Neuronal stem cell (in vitro differentiated cells): ENCODE data around the gene ZNF804B.

Experiments used
- DNase-seq: peaks from one replicate; pipeline ENCODE4 v3.0.0-alpha.2; 2013; ENCODE audit warnings: low spot score
- H2AFZ ChIP-seq: one replicate; pipeline ENCODE4 v1.6.1; 2013; ENCODE audit warnings: mild to moderate bottlenecking, low read length, inconsistent platforms
- H2AK5ac ChIP-seq: 2 replicates; pipeline ENCODE4 v1.6.1; 2013; ENCODE audit warnings: low read depth, mild to moderate bottlenecking, inconsistent platforms, low read length, moderate library complexity, mixed read lengths
- H2BK120ac ChIP-seq: 2 replicates; pipeline ENCODE4 v1.6.1; 2013; ENCODE audit warnings: low read depth, mild to moderate bottlenecking, inconsistent platforms, low read length, moderate library complexity, mixed read lengths
- H2BK12ac ChIP-seq: one replicate; pipeline ENCODE4 v1.6.1; 2013; ENCODE audit warnings: low read length, inconsistent platforms
- H2BK15ac ChIP-seq: 2 replicates; pipeline ENCODE4 v1.6.1; 2013; ENCODE audit warnings: mild to moderate bottlenecking, low read length, inconsistent platforms, mixed read lengths
- H2BK5ac ChIP-seq: one replicate; pipeline ENCODE4 v1.6.1; 2013; ENCODE audit warnings: inconsistent platforms, mild to moderate bottlenecking, low read length, moderate library complexity
- H3K14ac ChIP-seq: one replicate; pipeline ENCODE4 v1.6.1; 2013; ENCODE audit warnings: low read length, inconsistent platforms
- H3K18ac ChIP-seq: 2 replicates; pipeline ENCODE4 v1.6.1; 2013; ENCODE audit warnings: low read length, inconsistent platforms
- H3K23ac ChIP-seq: 2 replicates; pipeline ENCODE4 v1.6.1; 2013; ENCODE audit warnings: low read depth, mild to moderate bottlenecking, mixed read lengths, low read length, inconsistent platforms; ENCODE audit not compliant: poor library complexity
- H3K27ac ChIP-seq: replicated peaks from 3 replicates; pipeline ENCODE4 v1.5.1; 2013; ENCODE audit warnings: low read length, inconsistent platforms
- H3K27me3 ChIP-seq, 3 experiments: 2 replicates each; pipeline ENCODE4 v1.6.1; 2013; ENCODE audit warnings: low read length in 3 of 3, mild to moderate bottlenecking in 2 of 3, inconsistent platforms in 1 of 3, low read depth in 1 of 3, mixed read lengths in 1 of 3, moderate library complexity in 1 of 3; ENCODE audit not compliant: control insufficient read depth in 3 of 3, insufficient read depth in 3 of 3
- H3K36me3 ChIP-seq, 2 donors: replicated peaks in 1 of 2; 2 replicates each; pipeline ENCODE4 v1.6.1; 2013; ENCODE audit warnings: low read length in 2 of 2; ENCODE audit not compliant: control insufficient read depth in 2 of 2, insufficient read depth in 2 of 2
- H3K4ac ChIP-seq: 2 replicates; pipeline ENCODE4 v1.6.1; 2013; ENCODE audit warnings: inconsistent platforms, mild to moderate bottlenecking, low read length, moderate library complexity
- H3K4me1 ChIP-seq, 2 donors: 1 replicate in 1 of 2; 2 replicates in 1 of 2; pipeline ENCODE4 v1.6.1; 2013; ENCODE audit warnings: low read length in 2 of 2, low read depth in 1 of 2; ENCODE audit not compliant: control insufficient read depth in 2 of 2, insufficient read depth in 1 of 2
- H3K4me2 ChIP-seq: one replicate; pipeline ENCODE4 v1.6.1; 2013; ENCODE audit warnings: mild to moderate bottlenecking, low read length, inconsistent platforms; ENCODE audit not compliant: insufficient read depth, poor library complexity, severe bottlenecking
- H3K4me3 ChIP-seq, 2 donors: 2 replicates each; pipeline ENCODE4 v1.5.1; 2013; ENCODE audit warnings: low read length in 2 of 2, mild to moderate bottlenecking in 2 of 2, inconsistent platforms in 1 of 2, moderate library complexity in 1 of 2
- H3K79me1 ChIP-seq: one replicate; pipeline ENCODE4 v1.6.1; 2013; ENCODE audit warnings: low read depth, mild to moderate bottlenecking, inconsistent platforms, low read length, moderate library complexity
- H3K9ac ChIP-seq: one replicate; pipeline ENCODE4 v1.6.1; 2013; ENCODE audit warnings: mild to moderate bottlenecking, low read depth, low read length, inconsistent platforms; ENCODE audit not compliant: poor library complexity
- H3K9me3 ChIP-seq, 2 donors: replicated peaks in 1 of 2; 2 replicates each; pipeline versions ENCODE3 to v1.6.1; 2013; ENCODE audit warnings: low read length in 2 of 2, mild to moderate bottlenecking in 2 of 2, inconsistent platforms in 1 of 2, low read depth in 1 of 2, mixed read lengths in 1 of 2, moderate library complexity in 1 of 2; ENCODE audit not compliant: control insufficient read depth in 2 of 2, insufficient read depth in 1 of 2
- H4K8ac ChIP-seq: one replicate; pipeline ENCODE4 v1.6.1; 2013; ENCODE audit warnings: low read depth, mild to moderate bottlenecking, inconsistent platforms, low read length, moderate library complexity
- H4K91ac ChIP-seq: one replicate; pipeline ENCODE4 v1.6.1; 2013; ENCODE audit warnings: low read length, low read depth, mild to moderate bottlenecking, inconsistent platforms; ENCODE audit not compliant: poor library complexity
- WGBS, 2 donors: extraction: QIAGEN DNeasy Blood & Tissue Kit; methylation state at CpG; one replicate each; pipeline ENCODE4 v1.1.7; 2013; ENCODE audit warnings: missing lambda C conversion rate in 2 of 2, mixed read lengths in 1 of 2; ENCODE audit not compliant: insufficient read length in 2 of 2, insufficient replicate concordance in 1 of 2; ENCODE audit errors: extremely low coverage in 2 of 2; 5-methylcytosine and 5-hydroxymethylcytosine counted together

ZNF804B gene

DNA sequence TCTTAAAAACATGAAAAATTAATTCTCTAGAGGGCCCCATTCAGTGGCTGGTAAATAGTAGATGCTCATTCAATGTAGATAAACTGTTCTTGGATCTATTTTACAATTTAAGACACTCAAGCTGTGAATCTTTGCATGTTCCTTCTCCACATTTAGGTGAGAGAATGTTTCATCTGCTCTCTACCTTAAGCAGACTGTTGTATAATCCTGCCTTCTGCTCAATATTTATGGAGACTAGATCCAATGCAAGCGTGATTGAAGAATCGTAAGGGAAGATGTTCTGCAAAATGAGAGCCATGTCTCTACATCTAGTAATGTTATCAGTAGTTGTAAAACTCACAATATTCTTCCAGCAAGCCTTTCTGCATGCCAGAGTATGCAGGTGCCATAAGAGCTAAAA, 151.0 kb downstream of the ZNF804B start:
- Histone ChIP-seq H3K36me3 (no peaks in the 10 kb centered on the region), H4K91ac (no peak overlapping the region), H3K4me3 (no peak overlapping the region), H2BK120ac (no peak overlapping the region), H3K23ac (no peak overlapping the region), H3K9me3 (no peaks in the 10 kb centered on the region), H4K8ac (no peak overlapping the region), H3K4me2 (no peak overlapping the region), H2BK12ac (no peak overlapping the region), H2BK15ac (no peak overlapping the region), H2AFZ (no peak overlapping the region), H3K4ac (no peak overlapping the region), H3K79me1 (no peaks in the 10 kb centered on the region), H3K4me1 (no peaks in the 10 kb centered on the region), H2BK5ac (no peak overlapping the region), H3K27ac (no peak overlapping the region), H3K9ac (no peak overlapping the region), H3K18ac (no peak overlapping the region), H3K27me3 (no peaks in the 10 kb centered on the region), H3K14ac (no peak overlapping the region), H2AK5ac (no peak overlapping the region)
- no CpG with 5 or more reads among the region's 2 CpGs for whole genome bisulfite sequencing, 2 donors
- DNase-seq, result no peak

DNA sequence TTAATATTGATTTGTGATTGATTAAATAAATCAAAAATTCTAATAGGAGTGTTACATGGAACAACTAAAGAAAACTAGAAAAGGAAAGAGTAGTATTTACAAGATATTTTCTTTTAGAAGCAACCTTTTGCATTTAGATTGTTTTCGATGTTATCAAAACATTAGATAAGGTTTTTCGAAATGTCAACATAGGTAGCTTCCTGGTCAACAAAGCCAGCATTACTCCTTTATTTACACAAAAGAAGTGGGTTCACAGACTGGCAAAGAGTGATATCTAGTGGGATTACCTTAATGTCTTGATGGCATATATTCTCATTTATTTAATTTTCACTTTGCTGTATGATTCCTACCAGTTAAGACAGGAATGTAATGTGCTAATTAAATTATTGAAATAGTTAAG, 153.4 kb downstream of the ZNF804B start:
- Histone ChIP-seq H3K9ac (no peak overlapping the region), H2BK5ac (no peak overlapping the region), H3K4me1 (no peaks in the 10 kb centered on the region), H3K23ac (no peak overlapping the region), H3K9me3 (no peaks in the 10 kb centered on the region), H3K18ac (no peak overlapping the region), H3K4ac (no peak overlapping the region), H3K36me3 (no peaks in the 10 kb centered on the region), H2BK15ac (no peak overlapping the region), H2AFZ (no peak overlapping the region), H3K4me2 (no peak overlapping the region), H2AK5ac (no peak overlapping the region), H3K27me3 (no peaks in the 10 kb centered on the region), H4K8ac (no peak overlapping the region), H2BK12ac (no peak overlapping the region), H3K27ac (no peak overlapping the region), H3K4me3 (no peak overlapping the region), H3K14ac (no peak overlapping the region), H2BK120ac (no peak overlapping the region), H3K79me1 (no peaks in the 10 kb centered on the region), H4K91ac (no peak overlapping the region)
- no peak for DNase-seq
- WGBS, 2 donors, result no CpG with 5 or more reads among the region's 2 CpGs

DNA sequence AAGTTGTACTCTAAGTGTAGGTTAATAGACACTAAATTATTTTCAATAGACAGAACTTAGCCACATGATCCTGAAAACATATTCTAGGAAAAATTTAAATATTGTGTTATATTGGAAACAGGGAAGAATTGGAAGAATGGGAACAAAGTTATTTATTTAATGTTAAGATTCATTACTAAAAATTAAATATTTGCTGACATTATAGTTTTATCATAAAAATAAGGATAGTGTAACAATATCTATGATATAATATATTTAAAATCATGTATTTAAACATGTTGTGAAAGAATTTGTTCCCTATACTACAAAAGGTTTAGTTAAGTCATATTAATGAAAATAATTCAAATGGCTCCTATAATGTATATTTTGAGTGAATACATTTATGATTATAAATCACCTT, 156.1 kb downstream of the ZNF804B start:
- Histone ChIP-seq H3K27ac (no peak overlapping the region), H3K4me2 (no peak overlapping the region), H3K79me1 (no peaks in the 10 kb centered on the region), H3K14ac (no peak overlapping the region), H3K4me3 (no peak overlapping the region), H2BK15ac (no peak overlapping the region), H3K27me3 (no peaks in the 10 kb centered on the region), H2AFZ (no peak overlapping the region), H3K18ac (no peak overlapping the region), H2BK5ac (no peak overlapping the region), H4K91ac (no peak overlapping the region), H2AK5ac (no peak overlapping the region), H4K8ac (no peak overlapping the region), H3K36me3 (no peaks in the 10 kb centered on the region), H2BK120ac (no peak overlapping the region), H3K4ac (no peak overlapping the region), H3K9me3 (no peaks in the 10 kb centered on the region), H3K4me1 (no peaks in the 10 kb centered on the region), H2BK12ac (no peak overlapping the region), H3K23ac (no peak overlapping the region), H3K9ac (no peak overlapping the region)
- DNase-seq, result no peak

DNA sequence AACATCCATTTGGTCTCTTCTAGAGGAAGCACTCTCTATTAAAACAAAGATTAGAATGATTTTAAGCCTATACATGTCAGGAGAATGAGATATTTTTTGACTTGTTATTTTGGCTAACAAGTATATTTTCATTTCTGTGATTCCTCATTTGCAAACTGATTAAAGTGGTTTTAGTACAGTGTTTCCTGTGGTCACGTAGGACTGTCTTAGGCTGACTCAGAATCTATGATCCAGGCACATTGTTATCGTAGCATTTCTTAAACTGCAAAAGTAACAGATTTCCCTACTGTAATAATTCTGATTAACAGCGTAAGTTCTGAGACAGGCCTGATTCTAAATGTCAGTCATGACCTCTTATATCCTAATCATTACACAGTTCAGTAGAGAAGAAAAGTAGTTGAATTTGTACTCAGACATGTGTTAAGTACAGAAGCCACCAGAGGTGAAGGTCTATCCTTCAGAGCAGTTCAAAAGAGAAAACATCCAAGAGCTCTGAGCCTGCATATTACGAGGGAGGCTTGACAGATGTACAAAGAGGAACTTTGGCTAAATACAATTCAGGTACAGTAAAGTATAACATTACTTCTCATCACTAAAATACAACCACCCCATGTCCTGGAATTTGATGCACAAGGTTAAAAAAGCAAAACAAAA, 160.1 kb downstream of the ZNF804B start:
- H2BK15ac ChIP-seq, result no peak overlapping the region
- no CpG with 5 or more reads among the region's 4 CpGs for WGBS, 2 donors
- H3K23ac ChIP-seq, result no peak overlapping the region
- H3K4ac ChIP-seq, result no peak overlapping the region
- no peaks in the 10 kb centered on the region for H3K9me3 ChIP-seq
- H3K18ac ChIP-seq, result no peak overlapping the region
- H2BK12ac ChIP-seq, result no peak overlapping the region
- no peaks in the 10 kb centered on the region for H3K36me3 ChIP-seq
- no peaks in the 10 kb centered on the region for H3K4me1 ChIP-seq
- H3K9ac ChIP-seq, result no peak overlapping the region
- no peak overlapping the region for H4K91ac ChIP-seq
- no peak overlapping the region for H2BK5ac ChIP-seq
- no peak overlapping the region for H3K4me2 ChIP-seq
- no peak overlapping the region for H4K8ac ChIP-seq
- no peak overlapping the region for H2BK120ac ChIP-seq
- H2AFZ ChIP-seq, result peak overlapping the region; percentile 13
- H3K79me1 ChIP-seq, result no peaks in the 10 kb centered on the region
- DNase-seq, result no peak
- H3K27ac ChIP-seq, result no peak overlapping the region
- no peak overlapping the region for H2AK5ac ChIP-seq
- no peaks in the 10 kb centered on the region for H3K27me3 ChIP-seq
- H3K4me3 ChIP-seq, result no peak overlapping the region
- H3K14ac ChIP-seq, result no peak overlapping the region
